Stimulated activated CD4-positive, alpha-beta T cell treated with anti-CD3 and anti-CD28 coated beads, Interleukin-15, amount 100 ng/mL, for 1 hour (primary cell): Measurements from ENCODE around the gene MBNL1.
"Not testable (repeated sequence)": the region's sequence is repeated elsewhere in the genome, so short reads cannot be mapped to it uniquely, and the experiment has no call there.

Source experiments
- DNase-seq, 2 donors: peaks; one replicate each; pipeline ENCODE4 v3.0.0-alpha.2; 2020; ENCODE audit warnings: low read depth in 1 of 2, low spot score in 1 of 2

MBNL1 gene

GRCh38 chr3:152348436-152349177 is 79.9 kb downstream of the MBNL1 start:
- DNase-seq, result no peak

DNA sequence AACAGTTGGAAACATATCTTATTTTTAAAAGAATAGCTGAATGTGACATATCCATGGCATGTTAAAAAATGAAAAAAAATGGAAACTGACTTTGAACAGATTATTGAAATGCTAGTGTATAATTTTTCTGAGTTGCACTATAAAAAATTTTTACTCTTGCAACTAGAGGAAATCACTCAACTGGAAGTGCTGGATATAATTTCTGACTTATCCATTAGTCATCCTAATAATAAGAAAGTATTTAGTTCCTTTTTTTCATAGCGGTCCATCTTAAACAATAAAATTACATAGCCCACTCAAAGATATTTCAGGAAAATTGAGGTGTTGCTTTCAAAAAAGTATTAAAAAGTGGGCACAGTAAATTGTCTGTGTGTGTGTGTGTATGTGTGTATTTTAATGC is 80.7 kb downstream of the MBNL1 start:
- no peak for DNase-seq

DNA sequence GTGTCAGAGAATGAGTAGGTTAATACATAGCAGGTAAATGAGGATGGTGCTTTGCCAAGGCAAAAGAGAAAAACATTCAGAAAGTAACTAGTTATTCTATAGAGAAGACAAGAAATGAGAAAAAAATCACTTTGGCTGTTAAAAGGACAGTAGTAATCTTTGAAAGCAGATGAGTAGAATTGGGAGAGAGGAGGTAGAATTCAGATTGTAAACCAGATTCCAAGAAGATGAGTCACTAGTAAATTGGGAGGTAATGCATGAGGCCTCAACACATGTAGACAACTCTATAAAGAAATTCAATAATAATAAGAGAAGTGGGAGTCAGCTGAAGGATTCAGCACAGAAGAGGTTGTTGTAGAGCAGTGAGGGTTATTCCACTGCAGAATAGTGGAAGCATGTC is 81.4 kb downstream of the MBNL1 start:
- no peak for DNase-seq

DNA sequence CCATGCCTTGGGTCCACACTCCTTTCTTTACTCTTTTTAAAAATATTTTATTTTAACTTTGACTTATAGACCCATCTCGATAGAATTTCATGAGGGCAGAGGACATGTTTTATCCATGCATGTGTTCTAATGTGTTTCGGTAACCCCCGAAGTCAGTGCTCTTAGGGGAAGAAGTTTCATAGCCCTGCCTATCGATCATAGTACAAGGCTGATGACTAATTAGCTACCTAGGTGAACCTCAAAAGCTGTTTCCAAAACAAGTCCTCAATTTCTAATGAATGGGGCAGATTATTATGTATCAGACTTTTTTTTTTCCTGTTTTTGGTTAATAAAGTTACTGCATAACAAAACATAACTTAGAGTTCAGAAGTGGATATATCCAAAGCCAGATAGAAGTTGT is 82.0 kb downstream of the MBNL1 start:
- no peak for DNase-seq

DNA sequence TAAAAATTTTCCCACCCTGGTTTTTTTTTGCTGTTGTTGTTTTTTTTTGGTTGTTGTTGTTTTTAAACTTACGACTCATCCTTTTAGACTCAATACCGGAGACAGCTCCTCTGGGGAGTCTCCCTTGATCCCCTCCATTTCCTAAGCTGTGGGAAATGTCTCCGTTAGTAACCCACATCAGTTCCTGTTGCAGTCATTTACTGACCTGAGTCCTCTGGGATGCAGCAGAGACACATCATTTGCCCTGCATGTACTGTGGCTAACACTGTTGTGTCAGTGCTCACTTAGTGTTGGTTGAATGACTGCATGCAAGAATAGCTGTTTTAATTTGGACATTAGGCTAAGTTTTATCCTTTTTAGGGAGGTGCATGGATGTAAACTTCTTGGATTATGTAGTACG is 83.8 kb downstream of the MBNL1 start:
- no peak for DNase-seq

DNA sequence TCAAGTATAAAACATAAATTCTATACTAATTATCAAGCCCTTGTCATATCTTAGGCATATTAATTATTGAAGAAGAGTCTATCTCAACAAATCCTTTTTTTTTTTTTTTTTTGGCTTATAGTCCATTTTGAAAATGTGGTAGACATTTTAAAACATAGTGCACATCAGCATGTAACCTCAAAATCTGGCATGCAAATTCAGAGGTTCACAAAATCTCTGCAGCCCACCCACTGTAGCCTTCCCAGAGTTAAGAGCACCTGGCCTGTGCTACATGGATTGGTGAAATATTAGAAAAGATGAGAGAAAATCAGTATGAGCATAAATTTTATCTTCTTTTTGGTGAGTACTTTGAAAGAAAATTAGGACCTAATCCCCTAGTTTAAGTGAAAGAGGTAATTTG is 84.8 kb downstream of the MBNL1 start:
- DNase-seq, result no peak

- DNase-seq, result no peak
These were observed 87.3 kb downstream of the MBNL1 start for GRCh38 chr3:152355744-152356665.

DNA sequence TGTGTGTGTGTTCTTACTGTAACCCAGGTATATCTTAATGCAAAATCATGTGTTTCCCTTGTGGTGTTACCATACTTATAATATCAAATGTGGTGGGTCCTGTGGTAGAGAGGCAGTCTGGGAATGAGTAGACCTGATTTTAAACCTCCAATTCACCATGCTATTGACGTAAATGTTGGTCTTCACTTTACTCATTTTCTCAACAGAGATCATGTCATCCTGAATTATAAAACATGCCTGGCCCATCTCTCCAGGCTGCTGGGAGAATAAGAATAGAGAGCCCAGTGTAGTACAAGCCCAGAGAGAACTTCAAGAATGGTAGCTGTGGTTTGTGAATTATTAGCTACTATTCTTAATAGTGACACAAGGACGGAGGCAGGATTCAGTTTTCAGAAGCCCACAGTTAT is 88.1 kb downstream of the MBNL1 start:
- DNase-seq, result no peak

DNA sequence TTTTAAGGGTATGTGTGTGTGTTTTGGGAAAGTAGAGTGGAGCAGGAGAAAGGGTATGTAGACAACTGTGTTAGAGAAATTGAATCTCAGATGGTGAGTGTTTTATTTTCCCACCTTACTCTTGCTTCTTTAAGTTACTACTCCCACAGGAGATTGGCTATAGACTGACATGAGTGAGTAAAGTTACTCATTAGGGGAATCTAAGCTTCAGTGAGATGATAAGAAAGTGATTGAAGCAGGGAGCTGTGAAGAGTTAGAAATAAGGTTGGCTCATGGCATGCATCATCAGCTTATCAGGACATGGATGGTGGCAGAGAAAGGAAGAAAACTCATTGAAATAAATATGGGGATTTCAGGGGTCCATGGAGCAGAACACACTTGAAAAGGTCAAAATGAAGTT is 88.9 kb downstream of the MBNL1 start:
- DNase-seq, result no peak

DNA sequence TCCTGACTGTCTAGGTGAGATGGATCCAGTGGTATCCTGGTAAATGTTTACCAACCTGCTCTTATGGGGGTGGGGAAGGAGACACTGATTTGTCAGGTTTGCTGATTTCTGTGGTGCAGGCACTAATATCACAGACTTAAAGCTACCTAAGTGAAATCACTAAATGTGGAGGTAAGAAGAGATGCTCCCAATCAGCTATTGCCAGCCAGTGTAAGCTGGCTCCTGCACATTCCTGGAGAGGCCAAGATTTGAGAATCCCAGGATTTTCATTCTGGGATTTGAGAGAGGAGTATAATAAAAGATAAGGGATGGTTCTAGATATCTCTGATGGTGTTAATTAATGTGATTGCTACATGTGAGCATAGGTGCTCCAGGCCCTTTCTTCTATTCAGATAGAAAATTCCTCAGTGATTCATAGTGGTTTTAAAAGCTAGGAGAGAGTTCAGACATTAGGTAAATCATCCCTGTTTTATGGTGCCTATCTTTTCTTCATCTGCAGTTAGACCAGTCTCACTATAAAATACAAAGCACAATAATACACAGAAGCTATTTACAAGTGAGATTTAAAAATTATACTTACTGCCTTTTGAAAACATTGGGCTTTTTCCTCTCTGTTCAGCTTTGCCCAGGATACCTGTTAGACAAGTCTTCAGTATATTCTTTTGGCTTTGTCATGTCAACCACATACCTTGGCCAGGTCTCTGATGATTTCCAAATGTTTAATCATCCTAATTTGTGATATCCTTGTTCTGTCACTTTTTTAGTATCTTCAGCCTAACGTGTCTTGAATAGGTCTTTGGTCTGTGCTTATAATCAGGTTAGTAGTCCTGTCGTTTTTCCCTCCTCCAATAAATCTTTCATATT is 90.9 kb downstream of the MBNL1 start:
- no peak for DNase-seq

DNA sequence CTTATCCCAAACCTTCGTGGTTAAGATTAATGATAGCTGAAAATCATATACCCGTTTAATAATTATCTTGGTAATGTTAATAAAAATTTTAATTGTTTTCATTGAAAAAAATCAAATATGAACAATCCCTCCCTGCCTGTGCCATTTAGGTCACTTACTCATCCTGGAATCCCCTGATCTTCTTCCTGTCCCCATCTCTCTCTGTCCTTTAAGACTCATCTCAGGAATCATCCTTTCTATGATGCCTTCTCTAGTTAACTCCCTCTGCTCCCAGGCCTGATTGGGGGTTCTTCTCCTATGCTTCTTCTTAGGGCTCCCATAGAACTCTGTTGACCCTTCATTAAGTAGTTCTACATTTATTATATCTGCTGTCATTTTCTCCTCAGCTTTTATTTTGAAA is 91.6 kb downstream of the MBNL1 start:
- DNase-seq, result no peak

DNA sequence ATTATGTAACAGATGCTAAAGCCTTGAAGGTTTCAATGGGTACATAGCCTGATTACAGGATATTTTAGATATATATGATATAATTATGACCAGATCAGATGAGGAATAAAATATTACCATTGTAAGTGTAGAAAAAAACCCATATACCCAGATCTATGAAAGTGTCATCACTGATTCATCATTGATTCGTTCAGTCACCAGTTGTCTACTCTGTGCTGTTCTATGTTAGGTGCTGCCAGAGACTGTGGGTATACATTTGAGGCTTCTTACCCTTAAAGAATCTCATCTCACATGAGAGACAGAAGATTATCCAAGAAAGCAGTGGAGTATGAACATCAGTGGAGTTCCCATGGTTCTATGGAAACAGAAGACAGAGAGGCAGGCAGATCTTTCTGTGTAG is 92.2 kb downstream of the MBNL1 start:
- no peak for DNase-seq

DNA sequence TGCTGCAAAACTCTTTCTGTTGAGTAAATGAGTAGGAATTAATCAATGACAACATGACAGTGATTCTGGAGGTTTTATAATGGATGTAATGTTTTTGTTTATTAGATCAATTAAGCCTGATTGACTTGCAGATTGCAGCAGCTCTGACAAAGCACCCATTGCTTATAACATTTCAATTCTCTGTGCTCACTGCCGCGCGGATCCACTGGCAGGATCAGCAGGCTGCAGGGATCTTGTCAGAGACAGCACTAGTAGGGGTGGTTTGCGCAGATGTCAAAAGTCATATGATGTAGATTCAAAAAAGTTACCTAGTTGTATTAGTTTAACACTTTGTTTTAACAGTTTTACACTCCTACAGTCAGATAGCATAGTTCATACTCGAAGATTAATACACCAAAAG is 93.4 kb downstream of the MBNL1 start:
- no peak for DNase-seq

DNA sequence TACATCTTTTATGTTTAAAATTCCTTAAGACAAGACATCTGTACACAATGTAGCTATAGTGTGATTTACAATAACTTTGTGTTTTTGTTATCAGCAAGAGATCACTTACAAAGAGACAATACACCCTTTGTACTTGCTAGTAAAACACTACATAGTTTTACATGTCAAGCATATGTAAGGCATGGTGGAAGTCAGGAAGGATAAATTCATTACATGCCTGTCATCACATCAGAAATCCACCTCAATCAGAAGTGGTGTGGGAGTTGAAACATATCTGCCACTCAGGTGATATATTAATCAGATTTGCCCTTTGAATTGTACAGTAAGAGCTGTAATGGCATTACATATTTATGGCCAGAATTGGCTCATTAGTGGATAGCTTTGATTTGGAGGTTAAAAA is 95.5 kb downstream of the MBNL1 start:
- DNase-seq, result no peak

GRCh38 chr3:152365126-152365525 is 96.4 kb downstream of the MBNL1 start:
- DNase-seq, result no peak

DNA sequence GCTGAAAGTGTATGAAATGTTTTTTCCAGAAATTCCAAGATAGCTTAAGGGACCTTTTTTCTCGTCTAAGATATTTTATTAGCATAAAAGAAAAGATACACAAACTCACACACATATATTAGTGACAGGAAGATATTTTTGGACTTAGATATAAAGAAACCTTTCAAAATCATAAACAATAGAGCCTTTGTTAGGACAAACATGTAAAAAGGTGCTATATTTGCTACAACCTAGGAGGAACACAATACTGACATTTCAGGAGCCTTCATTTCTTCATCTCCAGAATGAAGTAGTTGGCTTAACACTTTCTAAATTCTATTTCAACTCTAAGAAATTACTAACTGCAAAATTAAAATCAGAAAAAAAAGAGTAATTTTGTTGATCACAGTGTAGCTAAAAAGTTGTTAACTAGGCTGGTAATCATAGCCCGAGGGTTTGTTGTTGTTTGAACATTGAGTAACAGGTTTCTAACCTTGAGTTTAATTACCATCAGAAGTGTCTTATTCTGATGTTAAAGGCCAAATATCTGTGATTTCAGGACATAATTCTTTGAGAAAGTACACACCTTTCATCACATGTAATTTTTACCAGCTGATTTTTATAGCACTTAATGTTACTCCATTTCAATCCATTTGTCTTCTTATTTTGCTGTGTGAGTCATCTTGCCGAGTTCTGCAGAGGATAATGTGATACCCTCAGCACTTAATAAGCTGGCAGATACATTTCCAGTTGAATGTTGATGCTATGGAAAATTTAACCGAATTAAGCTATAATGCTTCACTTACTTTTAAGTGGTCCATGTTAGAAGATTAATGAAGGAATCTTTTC is 97.3 kb downstream of the MBNL1 start:
- DNase-seq, result no peak

DNA sequence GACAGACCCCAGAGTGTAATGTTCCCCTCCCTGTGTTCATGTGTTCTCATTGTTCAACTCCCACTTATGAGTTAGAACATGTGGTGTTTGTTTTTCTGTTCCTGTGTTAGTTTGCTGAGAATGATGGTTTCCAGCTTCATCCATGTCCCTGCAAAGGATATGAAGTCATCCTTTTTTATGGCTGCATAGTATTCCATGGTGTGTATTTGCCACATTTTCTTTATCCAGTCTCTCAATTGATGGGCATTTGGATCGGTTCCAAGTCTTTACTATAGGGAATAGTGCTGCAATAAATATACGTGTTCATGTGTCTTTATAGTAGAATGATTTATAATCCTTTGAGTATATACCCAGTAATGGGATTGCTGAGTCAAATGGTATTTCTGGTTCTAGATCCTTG is 98.5 kb downstream of the MBNL1 start:
- DNase-seq, result not testable (repeated sequence)

DNA sequence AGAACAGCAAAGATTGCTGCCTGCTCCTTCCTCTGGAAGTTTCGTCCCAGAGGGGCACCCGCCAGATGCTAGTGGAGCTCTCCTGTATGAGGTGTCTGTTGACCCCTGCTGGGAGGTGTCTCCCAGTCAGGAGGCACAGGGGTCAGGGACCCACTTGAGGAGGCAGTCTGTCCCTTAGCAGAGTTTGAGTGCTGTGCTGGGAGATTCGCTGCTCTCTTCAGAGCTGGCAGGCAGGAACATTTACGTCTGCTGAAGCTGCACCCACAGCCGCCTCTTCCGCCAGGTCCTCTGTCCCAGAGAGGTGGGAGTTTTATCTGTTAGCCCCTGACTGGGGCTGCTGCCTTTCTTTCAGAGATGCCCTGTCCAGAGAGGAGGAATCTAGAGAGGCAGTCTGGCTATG is 103.9 kb downstream of the MBNL1 start:
- DNase-seq, result not testable (repeated sequence)

DNA sequence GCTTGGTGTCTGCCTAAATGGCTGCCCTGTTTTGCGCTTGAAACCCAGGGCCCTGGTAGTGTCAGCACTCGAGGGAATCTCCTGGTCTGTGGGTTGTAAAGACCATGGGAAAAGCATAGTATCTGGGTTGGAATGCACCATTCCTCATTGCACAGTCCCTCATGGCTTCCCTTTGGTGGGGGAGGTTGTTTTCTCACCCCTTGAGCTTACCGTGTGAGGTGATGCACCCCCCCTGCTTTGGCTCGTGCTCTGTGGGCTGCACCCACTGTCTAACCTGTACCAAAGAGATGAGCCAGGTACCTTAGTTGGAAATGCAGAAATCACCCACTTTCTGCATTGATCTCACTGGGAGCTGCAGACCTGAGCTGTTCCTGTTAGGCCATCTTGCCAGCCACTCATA is 104.7 kb downstream of the MBNL1 start:
- DNase-seq, result no peak

GRCh38 chr3:152374262-152374990 is 105.7 kb downstream of the MBNL1 start:
- DNase-seq, result no peak
